Measurements from ENCODE around the gene TP63.
"Not testable (repeated sequence)": the region's sequence is repeated elsewhere in the genome, so short reads cannot be mapped to it uniquely, and the experiment has no call there.

The TP63 gene

DNA sequence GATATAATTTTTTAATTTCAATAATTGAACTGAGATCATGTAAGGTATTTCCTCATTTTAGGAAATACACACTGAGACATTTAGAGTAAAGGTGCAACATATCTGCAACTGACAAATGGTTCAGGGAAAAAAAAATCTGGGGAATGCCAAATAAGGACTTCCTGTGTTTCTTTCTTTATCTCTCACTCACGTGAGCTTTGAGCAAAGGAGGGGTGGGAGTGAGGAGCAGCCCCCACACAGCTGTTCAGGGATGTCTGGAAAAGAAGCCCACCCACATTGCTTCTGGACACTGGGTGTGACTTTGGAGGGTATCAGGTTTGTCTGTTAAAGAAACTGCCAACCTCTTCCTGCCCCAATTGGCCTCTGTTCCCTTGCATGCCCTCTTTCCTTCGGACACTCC, 5.6 kb upstream of the TP63 start:
- no peak for DNase-seq (ENCODE audit: low read depth in 1 of 2, low spot score in 1 of 2)

DNA sequence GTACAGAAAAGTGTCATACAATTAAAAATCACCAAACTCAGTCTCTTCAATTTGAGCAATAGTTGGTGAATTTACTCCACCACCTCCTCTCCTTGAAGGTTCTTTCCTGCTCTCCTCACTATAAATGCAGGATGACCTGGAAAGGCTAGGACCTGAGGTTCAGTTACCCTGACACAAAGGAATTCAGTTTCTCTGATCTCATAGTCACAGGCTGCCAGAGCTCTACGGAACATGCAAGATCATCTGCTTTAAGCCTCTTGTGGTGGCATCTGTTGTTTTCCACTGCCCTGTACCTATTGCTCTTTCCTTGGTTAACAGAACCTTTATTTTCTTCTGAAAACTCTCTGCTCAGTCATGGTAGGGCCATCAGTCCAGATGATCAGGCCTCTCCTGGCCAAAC, 4.9 kb upstream of the TP63 start:
- DNase-seq (ENCODE audit: low read depth in 1 of 2, low spot score in 1 of 2) = no peak

- DNase-seq (ENCODE audit: low read depth in 1 of 2, low spot score in 1 of 2) = no peak
Observed at GRCh38 chr3:189629803-189630455, 1.3 kb upstream of the TP63 start.

- no peak for DNase-seq (ENCODE audit: low read depth in 1 of 2, low spot score in 1 of 2)
Observed at GRCh38 chr3:189630767-189631372, 319 bp upstream of the TP63 start.

DNA sequence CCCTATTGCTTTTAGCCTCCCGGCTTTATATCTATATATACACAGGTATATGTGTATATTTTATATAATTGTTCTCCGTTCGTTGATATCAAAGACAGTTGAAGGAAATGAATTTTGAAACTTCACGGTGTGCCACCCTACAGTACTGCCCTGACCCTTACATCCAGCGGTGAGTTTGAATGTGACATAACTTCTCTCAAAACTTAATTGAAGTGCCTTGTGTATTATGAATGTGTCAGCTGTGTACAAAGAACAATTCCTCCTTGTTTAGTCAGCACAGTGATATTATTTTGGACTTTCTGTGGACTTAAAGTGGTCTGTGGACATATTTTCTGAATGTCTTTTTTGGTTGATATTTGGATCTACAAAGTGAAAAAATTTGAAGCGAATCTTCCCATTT, 220 bp downstream of the TP63 start:
- no peak for DNase-seq (ENCODE audit: low read depth in 1 of 2, low spot score in 1 of 2)

- DNase-seq (ENCODE audit: low read depth in 1 of 2, low spot score in 1 of 2) = no peak
Observed at GRCh38 chr3:189632242-189632641, 1.1 kb downstream of the TP63 start.

DNA sequence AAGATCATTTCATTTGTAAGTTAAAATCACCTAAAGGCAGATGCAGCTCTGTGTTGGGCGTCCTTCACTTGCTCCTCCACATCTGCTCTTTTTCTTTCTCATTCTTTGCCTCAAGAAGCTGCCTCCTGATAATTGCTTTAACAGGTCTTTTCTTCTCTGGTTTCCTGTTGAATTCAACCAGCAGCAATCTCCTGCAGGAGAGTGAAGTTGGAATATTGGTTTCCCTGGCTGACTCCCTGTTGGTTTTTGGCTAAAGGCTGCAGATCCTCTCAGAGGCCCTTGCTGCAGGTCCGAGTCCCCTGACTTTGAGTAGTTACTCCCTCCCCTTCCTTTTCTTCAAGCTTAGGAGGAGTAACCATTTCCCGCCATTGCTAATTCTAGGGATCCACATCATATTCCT, 4.2 kb downstream of the TP63 start:
- DNase-seq (ENCODE audit: low read depth in 1 of 2, low spot score in 1 of 2) = no peak

GRCh38 chr3:189636048-189636447, 4.9 kb downstream of the TP63 start:
- no peak for DNase-seq (ENCODE audit: low read depth in 1 of 2, low spot score in 1 of 2)

GRCh38 chr3:189637750-189638149, 6.6 kb downstream of the TP63 start:
- DNase-seq (ENCODE audit: low read depth in 1 of 2, low spot score in 1 of 2) = no peak

- no peak for DNase-seq (ENCODE audit: low read depth in 1 of 2, low spot score in 1 of 2)
Observed at GRCh38 chr3:189638276-189639031, 7.3 kb downstream of the TP63 start.

- DNase-seq (ENCODE audit: low read depth in 1 of 2, low spot score in 1 of 2) = no peak
Observed at GRCh38 chr3:189641776-189642175, 10.6 kb downstream of the TP63 start.

GRCh38 chr3:189646853-189647542, 15.8 kb downstream of the TP63 start:
- no peak for DNase-seq (ENCODE audit: low read depth in 1 of 2, low spot score in 1 of 2)

- DNase-seq (ENCODE audit: low read depth in 1 of 2, low spot score in 1 of 2) = no peak
Observed at GRCh38 chr3:189652042-189652441, 20.9 kb downstream of the TP63 start.

- no peak for DNase-seq (ENCODE audit: low read depth in 1 of 2, low spot score in 1 of 2)
Observed at GRCh38 chr3:189655617-189656016, 24.4 kb downstream of the TP63 start.

- no peak for DNase-seq (ENCODE audit: low read depth in 1 of 2, low spot score in 1 of 2)
Observed at GRCh38 chr3:189659571-189659970, 28.4 kb downstream of the TP63 start.

DNA sequence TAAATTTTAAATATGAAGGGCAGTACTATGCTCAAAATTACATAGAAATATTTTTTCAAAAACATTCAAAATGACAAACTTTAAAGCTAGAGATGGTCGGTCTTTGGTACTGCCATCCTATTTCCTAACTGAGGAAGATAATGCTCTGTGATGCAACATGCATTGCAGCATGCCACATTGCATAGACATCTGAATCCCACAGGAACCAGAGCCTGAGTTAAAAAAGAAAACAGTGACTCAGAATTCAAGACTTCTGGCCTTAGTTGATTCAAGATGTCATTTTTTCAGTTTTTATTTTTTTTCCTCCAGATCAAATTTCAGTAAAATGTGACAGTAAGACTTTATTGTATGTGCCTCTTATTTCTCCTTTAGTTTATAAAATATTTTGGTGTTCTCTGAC, 33.1 kb downstream of the TP63 start:
- no peak for DNase-seq (ENCODE audit: low read depth in 1 of 2, low spot score in 1 of 2)

- not testable (repeated sequence) for DNase-seq (ENCODE audit: low read depth in 1 of 2, low spot score in 1 of 2)
Observed at GRCh38 chr3:189672346-189672745, 41.2 kb downstream of the TP63 start.

DNA sequence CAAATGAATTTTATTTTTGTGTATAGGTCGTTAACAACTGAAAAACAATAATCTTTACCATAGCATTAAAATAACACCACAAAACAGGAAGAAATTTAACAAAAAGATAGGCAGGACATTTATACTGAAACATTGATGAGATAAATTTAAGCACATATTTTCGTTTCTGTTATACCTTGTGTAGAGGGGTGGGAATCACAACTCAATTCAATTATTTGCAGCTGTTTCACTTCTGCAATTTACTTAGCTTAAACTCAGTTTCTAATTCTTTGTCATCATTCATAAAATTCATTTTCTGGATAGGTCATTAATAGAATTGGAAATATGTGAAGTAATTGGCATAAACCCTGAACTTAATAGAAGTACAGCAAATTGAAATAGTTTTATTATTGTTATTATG, 42.3 kb downstream of the TP63 start:
- DNase-seq (ENCODE audit: low read depth in 1 of 2, low spot score in 1 of 2) = no peak

DNA sequence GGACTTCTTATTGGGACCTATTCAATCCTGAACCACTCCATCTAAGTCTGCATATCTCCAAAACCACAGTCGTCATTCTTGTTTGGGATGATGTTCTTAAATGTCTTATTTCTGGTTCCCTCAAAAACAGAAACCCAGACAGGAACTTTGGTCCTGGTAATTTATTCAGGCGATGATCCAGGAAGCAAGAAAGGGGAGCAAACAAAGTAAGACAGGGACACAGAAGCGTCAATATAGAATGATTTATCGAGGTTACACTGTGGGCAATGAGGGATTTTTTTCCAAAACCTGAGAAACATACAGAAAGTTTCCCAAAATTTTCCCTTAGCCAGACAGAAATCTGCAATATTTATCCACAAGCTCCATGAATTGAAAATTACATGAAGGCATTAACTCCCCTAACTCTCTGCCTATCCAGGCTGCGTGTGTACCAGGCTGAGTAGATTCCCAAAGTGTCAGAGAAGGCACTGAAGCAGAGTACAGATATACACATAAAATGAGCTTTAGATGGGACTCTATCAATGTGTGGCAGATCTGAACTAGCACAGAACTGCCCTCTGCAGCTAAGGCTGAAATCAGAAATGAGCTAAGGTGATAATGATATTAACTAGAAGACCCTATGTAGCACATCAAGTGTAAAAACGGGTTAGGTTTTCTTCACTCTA, 43.2 kb downstream of the TP63 start:
- no peak for DNase-seq (ENCODE audit: low read depth in 1 of 2, low spot score in 1 of 2)

DNA sequence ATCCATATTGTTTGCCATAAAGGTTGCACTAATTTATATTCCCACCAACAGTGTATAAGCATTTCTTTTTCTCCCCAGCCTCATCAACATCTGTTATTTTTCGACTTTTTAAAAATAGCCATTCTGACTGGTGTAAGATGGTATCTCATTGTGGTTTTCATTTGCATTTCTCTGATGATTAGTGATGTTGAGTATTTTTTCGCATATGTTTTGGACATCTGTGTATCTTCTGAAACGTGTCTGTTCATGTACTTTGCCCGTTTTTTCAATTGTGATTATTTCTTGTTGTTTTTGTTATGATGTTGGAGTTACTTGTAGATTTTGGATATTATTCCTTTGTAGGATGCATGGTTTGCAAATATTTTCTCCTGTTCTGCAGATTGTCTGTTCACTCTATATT, 46.5 kb downstream of the TP63 start:
- DNase-seq (ENCODE audit: low read depth in 1 of 2, low spot score in 1 of 2) = no peak

DNA sequence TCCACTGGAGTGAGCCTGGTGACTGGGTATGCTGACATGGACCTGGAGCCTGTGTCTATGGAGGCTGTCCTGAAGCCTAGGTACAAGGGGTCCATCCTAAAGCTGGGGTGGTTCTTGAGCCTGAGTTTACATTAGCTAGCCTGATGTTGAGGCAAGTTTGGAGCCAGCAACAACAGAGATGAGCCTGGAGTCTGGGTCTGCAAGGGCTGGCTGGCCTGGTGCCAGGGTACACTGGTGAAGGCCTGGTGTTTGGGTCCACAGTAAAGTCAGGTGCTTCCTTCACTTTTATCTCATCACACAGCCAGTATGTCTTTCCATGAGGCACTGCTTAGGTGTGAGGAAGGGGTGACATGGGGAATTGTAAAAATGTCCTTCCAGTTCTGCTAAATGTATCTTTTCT, 49.5 kb downstream of the TP63 start:
- DNase-seq (ENCODE audit: low read depth in 1 of 2, low spot score in 1 of 2) = no peak

Measured in activated CD4-positive, alpha-beta T cell treated with anti-CD3 and anti-CD28 coated beads, Interleukin-2, amount 50 U/mL, for 24 hours (primary cell).